Chondrocyte (in vitro differentiated cells): Measurements from ENCODE around the gene ZNF419. TPM values are rescaled to one million over a fixed set of nuclear protein-coding genes. Genes with fewer than 3 reads are reported as not detected.
"Not testable (repeated sequence)": the region's sequence is repeated elsewhere in the genome, so short reads cannot be mapped to it uniquely, and the experiment has no call there.

Experiments
- DNase-seq: peaks from one replicate; pipeline ENCODE4 v3.0.0; 2021; ENCODE audit warnings: mixed read lengths, low spot score
- H3K27ac Mint-ChIP-seq: one replicate; pipeline ENCODE4 v1.8.0; 2021; ENCODE audit warnings: mild to moderate bottlenecking, moderate library complexity, mixed read lengths; ENCODE audit not compliant: unreplicated experiment
- H3K27me3 Mint-ChIP-seq: 2 replicates; pipeline ENCODE4 v1.8.0; 2021; ENCODE audit warnings: low read depth, mixed read lengths
- H3K36me3 Mint-ChIP-seq: 2 replicates; pipeline ENCODE4 v1.8.0; 2021; ENCODE audit warnings: low read depth, mixed read lengths
- H3K4me1 Mint-ChIP-seq: 2 replicates; pipeline ENCODE4 v1.8.0; 2021; ENCODE audit warnings: low read depth, mild to moderate bottlenecking, mixed read lengths
- H3K4me3 Mint-ChIP-seq: one replicate; pipeline ENCODE4 v1.8.0; 2021; ENCODE audit warnings: mild to moderate bottlenecking, moderate library complexity, mixed read lengths; ENCODE audit not compliant: unreplicated experiment
- H3K9me3 Mint-ChIP-seq: 2 replicates; pipeline ENCODE4 v1.8.0; 2021; ENCODE audit warnings: low read depth, mixed read lengths
- CTCF ChIP-seq: fragments of 200-600 bp; sonication (generic); IDR thresholded peaks from 2 replicates; pipeline ENCODE4 v1.5.0; 2021; ENCODE audit warnings: antibody characterized with exemption, mild to moderate bottlenecking, moderate library complexity
- long read RNA-seq: library from polyadenylated mRNA; stranded (forward); transcript quantifications from one replicate; pipeline ENCODE4 v2.0.0, GENCODE V29; 2021
- total RNA-seq: library from RNA; stranded (reverse); gene quantifications from 3 replicates; pipeline ENCODE4 v1.2.1, GENCODE V29; 2021

The ZNF419 gene
- total RNA-seq = 11.6 to 15.5 TPM (median 13.2 TPM) in 3 replicates
- long read RNA-seq, transcript ZNF419-211 (4 exons, 690 nt) = major isoform, 5 of 14 reads
- long read RNA-seq, partial matches to known transcripts = 0 of 14 reads
- long read RNA-seq, other reads (novel, unspliced or antisense) = 1 of 14 reads

- H3K27me3 Mint-ChIP-seq = not testable (repeated sequence)
- peak within 1 kb of the TSS; percentile 86 for H3K27ac Mint-ChIP-seq
- peak within 1 kb of the TSS; percentile 77 for H3K4me3 Mint-ChIP-seq
- H3K36me3 Mint-ChIP-seq = peaks cover 37% of the 10 kb centered on the region
- H3K9me3 Mint-ChIP-seq = peaks cover 37% of the 10 kb centered on the region
- peak; percentile 39 for TF ChIP-seq CTCF
- peaks cover 13% of the 10 kb centered on the region for H3K4me1 Mint-ChIP-seq
- peak; percentile 96 for DNase-seq
These were observed at the start of gene ZNF419 for GRCh38 chr19:57487477-57488298. ZNF419 (plus strand) TSS chr19:57487750; CDS start chr19:57487951, 201 bp downstream.

DNA sequence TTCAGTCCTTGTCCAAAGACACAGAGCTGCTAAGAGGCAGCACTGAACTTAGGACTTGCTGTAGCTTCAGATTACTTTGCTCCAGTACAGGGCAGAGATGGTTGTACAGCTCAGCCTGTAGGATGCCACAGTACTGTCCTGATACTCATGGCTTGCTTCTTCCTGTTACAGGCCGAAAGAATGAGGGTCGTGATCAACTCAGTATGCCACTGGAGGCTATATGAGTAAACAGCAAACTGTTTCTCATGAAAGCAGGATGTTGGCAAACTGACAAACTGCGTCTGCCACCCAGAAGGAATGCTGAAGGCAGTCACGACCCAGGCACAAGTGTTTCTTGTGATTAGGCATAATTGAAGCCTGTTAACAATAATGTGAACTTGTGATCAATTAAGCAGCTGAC is 49.6 kb upstream of the ZNF419 start:
- no peak overlapping the region for H3K27ac Mint-ChIP-seq
- H3K9me3 Mint-ChIP-seq = peaks cover 23% of the 10 kb centered on the region
- peaks cover 23% of the 10 kb centered on the region for H3K4me1 Mint-ChIP-seq
- H3K27me3 Mint-ChIP-seq = no peaks in the 10 kb centered on the region
- H3K4me3 Mint-ChIP-seq = no peak overlapping the region
- no peak for DNase-seq
- H3K36me3 Mint-ChIP-seq = peaks cover 24% of the 10 kb centered on the region
- TF ChIP-seq CTCF = no peak

GRCh38 chr19:57438925-57439324 is 48.6 kb upstream of the ZNF419 start:
- Mint-ChIP-seq H3K27ac (no peak overlapping the region), H3K4me3 (no peak overlapping the region), H3K36me3 (peaks cover 34% of the 10 kb centered on the region), H3K9me3 (peaks cover 19% of the 10 kb centered on the region), H3K27me3 (no peaks in the 10 kb centered on the region), H3K4me1 (peaks cover 23% of the 10 kb centered on the region)
- DNase-seq = no peak
- no peak for TF ChIP-seq CTCF

DNA sequence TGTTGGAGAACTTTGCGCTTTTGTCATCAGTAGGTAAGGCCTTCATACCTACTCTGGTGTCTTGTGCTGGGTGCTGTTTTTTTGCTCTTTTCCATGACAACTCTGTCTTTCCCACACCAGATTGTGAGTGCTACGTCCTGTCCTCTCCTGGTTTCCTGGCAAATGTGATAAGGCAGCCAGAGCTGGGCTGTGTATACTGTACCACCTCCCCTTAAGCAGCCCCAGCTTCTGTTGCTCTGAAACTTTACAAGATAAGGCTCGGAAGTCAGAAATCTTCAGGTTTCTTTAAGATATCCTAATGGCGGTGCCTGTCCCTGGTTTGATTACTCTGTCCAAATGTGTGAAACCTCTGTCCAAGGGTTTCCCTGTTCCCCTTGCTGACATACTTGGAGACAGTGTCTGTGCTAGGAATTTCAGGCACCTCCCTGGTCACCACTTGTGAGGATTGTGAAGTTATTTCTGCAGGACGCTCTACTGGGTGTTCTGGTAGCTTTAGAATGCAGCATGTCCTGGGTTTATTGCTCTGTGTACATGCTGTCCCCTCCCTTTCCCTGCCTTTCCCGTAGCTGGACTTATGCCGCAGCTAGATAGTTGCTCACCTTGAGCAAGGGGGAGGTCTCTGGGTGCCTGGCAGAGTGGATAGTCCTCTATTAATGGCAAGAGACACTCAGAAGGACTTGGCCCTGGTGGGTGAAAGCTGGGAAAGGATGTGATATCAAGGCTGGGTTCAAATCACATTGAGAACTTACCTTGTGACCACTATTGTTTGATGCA is 45.4 kb upstream of the ZNF419 start:
- peaks cover 28% of the 10 kb centered on the region for H3K9me3 Mint-ChIP-seq
- no peak for DNase-seq
- no peak for TF ChIP-seq CTCF
- peaks cover 46% of the 10 kb centered on the region for H3K36me3 Mint-ChIP-seq
- H3K27ac Mint-ChIP-seq = no peak overlapping the region
- no peak overlapping the region for H3K4me3 Mint-ChIP-seq
- H3K27me3 Mint-ChIP-seq = no peaks in the 10 kb centered on the region
- no peaks in the 10 kb centered on the region for H3K4me1 Mint-ChIP-seq

DNA sequence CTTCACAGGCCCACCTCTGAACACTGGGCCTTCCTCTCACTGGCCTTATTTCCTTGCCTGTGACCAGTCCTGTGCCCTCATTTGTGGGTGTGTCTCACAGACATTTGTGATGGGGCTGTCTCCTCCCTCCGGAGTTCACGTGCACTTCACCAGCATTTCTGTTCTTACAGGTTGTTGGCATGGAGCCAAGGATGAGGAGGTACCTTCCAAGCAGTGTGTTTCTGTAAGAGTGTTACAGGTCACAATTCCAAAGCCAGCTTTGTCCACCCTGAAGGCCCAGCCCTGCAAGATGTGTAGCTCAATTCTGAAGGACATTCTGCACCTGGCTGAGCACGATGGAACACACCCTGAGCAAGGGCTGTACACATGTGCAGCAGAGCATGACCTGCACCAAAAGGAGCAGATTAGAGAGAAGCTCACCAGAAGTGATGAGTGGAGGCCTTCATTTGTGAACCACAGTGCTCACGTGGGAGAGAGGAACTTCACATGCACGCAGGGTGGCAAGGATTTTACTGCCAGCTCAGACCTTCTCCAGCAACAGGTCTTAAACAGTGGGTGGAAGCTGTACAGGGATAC is 44.3 kb upstream of the ZNF419 start:
- Mint-ChIP-seq H3K4me3 (no peak overlapping the region), H3K36me3 (peaks cover 46% of the 10 kb centered on the region), H3K27ac (no peak overlapping the region), H3K27me3 (no peaks in the 10 kb centered on the region), H3K9me3 (peaks cover 28% of the 10 kb centered on the region), H3K4me1 (no peaks in the 10 kb centered on the region)
- no peak for DNase-seq
- no peak for TF ChIP-seq CTCF
